HTR-8/SVneo (cell line): ENCODE measurements around the gene TSSC4.

Experiments used
- DNase-seq: peaks from one replicate; pipeline ENCODE4 v3.0.0; 2011; ENCODE audit warnings: low spot score, mixed read lengths; ENCODE audit not compliant: insufficient read length
- FAIRE-seq: peaks from 2 replicates; lab custom pipeline; 2011; peaks lifted over from hg19 to GRCh38; lab: Jason Lieb, UNC

The TSSC4 gene

GRCh38 chr11:2396471-2396870, 4.1 kb upstream of the TSSC4 start:
- DNase-seq: no peak
- FAIRE-seq: no peak

- FAIRE-seq (no peak), DNase-seq (no peak)
These were observed 3.5 kb upstream of the TSSC4 start for GRCh38 chr11:2397005-2397404.

- FAIRE-seq: no peak
- no peak for DNase-seq
These were observed 1.7 kb upstream of the TSSC4 start for GRCh38 chr11:2398664-2399355.

GRCh38 chr11:2399488-2400068, 972 bp upstream of the TSSC4 start:
- DNase-seq: no peak
- FAIRE-seq: no peak

GRCh38 chr11:2400762-2401435, 349 bp downstream of the TSSC4 start:
- no peak for DNase-seq
- FAIRE-seq: no peak

- FAIRE-seq (no peak), DNase-seq (no peak)
These were observed 960 bp downstream of the TSSC4 start for GRCh38 chr11:2401436-2401984.

- no peak for DNase-seq
- FAIRE-seq: no peak
These were observed 1.6 kb downstream of the TSSC4 start for GRCh38 chr11:2402106-2402505.

GRCh38 chr11:2402890-2403645, 2.5 kb downstream of the TSSC4 start:
- FAIRE-seq: no peak
- DNase-seq: no peak

GRCh38 chr11:2404735-2405196, 4.2 kb downstream of the TSSC4 start:
- FAIRE-seq (no peak), DNase-seq (no peak)

- DNase-seq: no peak
These were observed 5.9 kb downstream of the TSSC4 start for GRCh38 chr11:2406451-2406850.

GRCh38 chr11:2406878-2407410, 6.4 kb downstream of the TSSC4 start:
- FAIRE-seq (no peak), DNase-seq (no peak)

More at GRCh38 chr11:2406451-2406850, 5.9 kb downstream of the TSSC4 start:
- FAIRE-seq: no peak

- DNase-seq: no peak
- no peak for FAIRE-seq
These were observed 8.1 kb downstream of the TSSC4 start for GRCh38 chr11:2408671-2409070.

GRCh38 chr11:2409126-2409525, 8.6 kb downstream of the TSSC4 start:
- DNase-seq (no peak), FAIRE-seq (no peak)

- DNase-seq (no peak), FAIRE-seq (no peak)
These were observed 9.3 kb downstream of the TSSC4 start for GRCh38 chr11:2409611-2410468.

- no peak for FAIRE-seq
These were observed 10.1 kb downstream of the TSSC4 start for GRCh38 chr11:2410616-2411015.

GRCh38 chr11:2411446-2412305, 11.1 kb downstream of the TSSC4 start:
- no peak for DNase-seq
- no peak for FAIRE-seq

More at GRCh38 chr11:2410616-2411015, 10.1 kb downstream of the TSSC4 start:
- DNase-seq: no peak

GRCh38 chr11:2412323-2412722, 11.8 kb downstream of the TSSC4 start:
- no peak for FAIRE-seq

More at GRCh38 chr11:2412323-2412722, 11.8 kb downstream of the TSSC4 start:
- DNase-seq: no peak
